Stimulated activated CD8-positive, alpha-beta memory T cell treated with anti-CD3 and anti-CD28 coated beads, Interleukin-4, amount 100 ng/mL, for 1 hour (primary cell): Measurements from ENCODE around the gene BRAF.
A peak's percentile ranks its signal among the peaks of the same experiment; 100 is the strongest.
"Not testable (repeated sequence)": the region's sequence is repeated elsewhere in the genome, so short reads cannot be mapped to it uniquely, and the experiment has no call there.

Experiments
- DNase-seq, 2 donors: peaks; one replicate each; pipeline ENCODE4 v3.0.0-alpha.2; 2020; ENCODE audit warnings: low read depth in 2 of 2, low spot score in 1 of 2

Gene BRAF

GRCh38 chr7:140684066-140684950 lies 240.4 kb downstream of the BRAF start:
- DNase-seq = no peak

DNA sequence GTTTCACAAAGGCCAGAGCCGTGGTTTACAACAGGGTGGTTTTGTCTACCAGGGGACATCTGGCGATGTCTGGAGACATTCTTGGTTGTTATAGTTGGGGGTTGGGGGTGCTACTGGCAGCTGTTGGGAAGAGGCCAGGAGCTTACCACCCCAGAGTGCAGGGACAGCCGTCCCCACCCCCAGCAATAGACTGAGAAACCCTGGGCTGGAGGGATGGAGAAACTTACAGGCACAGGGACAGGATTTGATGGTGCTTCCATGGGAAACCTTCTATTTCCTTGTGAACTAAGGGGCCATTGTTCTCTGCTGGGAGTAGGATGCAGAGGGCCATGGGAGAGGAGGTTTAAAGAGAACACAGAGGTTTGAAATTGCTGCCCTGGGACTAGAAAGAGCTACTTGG lies 241.1 kb downstream of the BRAF start:
- no peak for DNase-seq

GRCh38 chr7:140681766-140682165 lies 243.0 kb downstream of the BRAF start:
- no peak for DNase-seq

DNA sequence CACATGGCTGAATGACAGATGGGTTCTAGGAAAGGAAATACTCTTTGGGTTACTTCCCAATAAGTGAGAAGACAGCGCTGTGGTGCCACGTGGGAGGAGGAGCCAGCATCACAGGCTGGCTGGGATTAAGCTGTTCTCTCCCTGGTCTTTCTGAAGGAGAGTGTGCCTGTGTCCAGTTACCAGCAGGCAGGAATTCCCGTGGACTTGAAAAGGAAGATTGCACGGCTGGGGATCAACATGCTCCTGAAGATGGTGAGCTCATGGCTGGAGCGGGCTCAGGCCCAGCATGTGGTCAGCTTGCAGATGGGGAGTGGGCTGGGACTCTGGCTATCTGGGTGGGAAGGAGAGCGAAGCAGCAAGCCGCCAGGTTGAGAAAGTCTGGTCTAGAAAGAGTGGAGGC lies 243.8 kb downstream of the BRAF start:
- DNase-seq = no peak

DNA sequence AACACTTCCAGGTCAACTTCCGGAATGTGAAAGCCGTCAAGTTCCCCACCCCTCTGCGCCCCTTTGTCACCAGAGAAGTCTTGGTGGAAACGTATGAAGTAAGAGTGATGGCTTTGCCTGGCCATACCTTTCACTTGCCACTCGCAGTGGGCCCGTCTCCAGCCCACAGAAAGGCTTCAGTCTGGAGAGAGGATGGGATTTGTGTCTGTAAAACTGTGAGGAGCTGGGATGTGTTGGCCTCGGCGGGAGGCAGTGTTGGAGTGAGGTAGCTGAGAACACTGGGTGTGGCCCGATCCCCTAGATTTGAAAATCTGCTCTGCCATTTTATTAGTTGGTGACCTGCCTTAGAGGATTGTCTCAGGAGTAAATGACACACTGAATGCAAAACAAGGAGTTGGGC lies 245.5 kb downstream of the BRAF start:
- no peak for DNase-seq

GRCh38 chr7:140678816-140679130 lies 246.0 kb downstream of the BRAF start:
- DNase-seq = no peak

- DNase-seq = no peak
Observed at GRCh38 chr7:140678081-140678815, 246.5 kb downstream of the BRAF start.

DNA sequence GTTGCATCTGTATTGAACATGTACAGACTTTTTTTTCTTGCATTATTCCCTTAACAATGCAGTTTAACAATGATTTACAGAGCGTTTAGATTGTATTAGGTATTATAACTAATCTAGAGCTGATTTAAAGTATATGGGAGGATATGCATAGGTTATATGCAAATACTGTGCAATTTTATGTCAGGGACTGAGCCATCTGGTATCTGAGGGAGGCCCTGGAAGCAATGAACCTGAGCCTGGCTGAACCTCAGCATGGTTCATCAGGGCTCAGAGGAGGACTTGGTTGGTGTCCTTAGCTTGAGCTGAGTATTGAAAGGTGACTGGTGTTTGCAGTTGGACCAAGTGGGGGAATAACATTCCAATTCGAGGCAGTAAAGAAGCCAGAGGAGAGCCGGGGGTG lies 247.2 kb downstream of the BRAF start:
- no peak for DNase-seq

GRCh38 chr7:140676956-140677355 lies 247.8 kb downstream of the BRAF start:
- DNase-seq = not testable (repeated sequence)

DNA sequence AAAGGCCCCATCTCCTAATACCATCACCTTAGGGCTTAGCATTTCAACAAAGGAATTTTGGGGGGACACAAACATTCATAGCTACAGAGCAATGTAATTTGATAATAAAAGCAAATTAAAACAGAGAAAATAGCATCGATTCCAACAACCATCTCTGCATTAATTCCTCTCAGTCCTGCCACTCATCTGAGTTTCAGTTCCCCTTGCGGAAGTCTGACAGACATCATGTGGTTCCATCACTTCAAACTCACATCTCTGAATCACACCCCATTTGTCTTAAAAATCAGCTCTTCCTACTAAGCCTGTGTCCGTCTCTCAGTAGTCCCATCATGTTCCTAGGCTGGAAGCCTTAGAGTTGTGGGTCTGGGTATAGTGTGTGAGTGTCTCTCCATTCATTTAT lies 248.4 kb downstream of the BRAF start:
- no peak for DNase-seq

- DNase-seq = no peak
Observed at GRCh38 chr7:140675726-140676125, 249.0 kb downstream of the BRAF start.

GRCh38 chr7:140674899-140675701 lies 249.6 kb downstream of the BRAF start:
- no peak for DNase-seq

GRCh38 chr7:140674356-140674800 lies 250.4 kb downstream of the BRAF start:
- DNase-seq = no peak

DNA sequence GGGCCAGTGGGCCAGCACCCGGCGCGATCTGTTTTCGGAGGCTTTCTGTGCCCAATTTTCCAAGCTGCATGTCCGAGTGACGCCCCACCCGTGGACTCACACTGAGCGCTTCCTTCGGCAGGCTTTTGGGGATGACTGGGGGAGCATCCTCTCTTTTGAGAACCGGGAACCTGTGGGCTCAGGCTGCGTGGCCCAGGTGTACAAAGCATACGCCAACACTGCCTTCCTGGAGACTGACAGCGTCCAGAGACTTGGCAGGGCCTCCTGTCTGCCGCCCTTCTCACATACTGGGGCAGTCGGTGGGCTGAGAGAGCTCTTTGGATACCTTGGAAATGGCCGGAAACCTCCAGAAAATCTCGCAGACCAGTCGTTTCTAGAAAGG lies 251.0 kb downstream of the BRAF start:
- no peak for DNase-seq

DNA sequence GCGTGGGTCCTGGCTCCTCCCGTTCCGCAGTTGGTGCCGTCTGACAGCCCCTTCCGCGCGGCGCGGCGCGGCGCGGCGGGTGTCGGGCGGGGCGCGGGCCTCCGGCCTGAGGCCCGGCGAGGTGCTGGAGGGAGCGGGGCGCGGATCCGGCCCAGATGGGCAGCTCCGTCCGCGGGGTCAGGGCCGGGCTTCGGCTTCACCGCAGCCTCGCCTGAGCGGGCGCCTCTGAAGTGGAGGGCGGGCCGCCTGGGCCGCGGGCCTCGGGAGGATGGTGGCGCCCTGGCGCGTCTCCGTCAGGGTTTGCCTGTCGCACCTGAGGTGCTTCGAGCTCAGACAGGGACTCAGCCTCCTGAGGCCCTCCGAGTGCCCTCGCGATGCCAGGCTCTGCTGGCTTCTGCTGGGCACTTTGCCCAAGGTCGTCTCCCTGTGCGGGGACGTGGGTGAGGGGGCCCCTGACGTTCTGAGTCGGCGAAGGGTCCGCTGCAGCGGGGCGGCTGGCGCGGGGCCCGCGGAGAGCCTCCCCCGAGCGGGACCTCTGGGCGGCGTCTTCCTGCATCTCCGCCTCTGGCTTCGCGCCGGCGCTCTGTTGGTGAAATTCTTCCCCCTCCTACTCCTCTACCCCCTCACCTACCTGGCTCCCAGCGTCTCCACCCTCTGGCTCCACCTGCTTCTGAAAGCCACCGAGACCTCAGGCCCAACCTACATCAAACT lies 251.5 kb downstream of the BRAF start:
- DNase-seq = peak in 1 of 2 donors; percentile 25

- peak in 1 of 2 donors; percentile 41 for DNase-seq
Observed at GRCh38 chr7:140672382-140673062, 252.2 kb downstream of the BRAF start, which contains the start of gene ADCK2. Gene ADCK2, plus strand, starts transcription at chr7:140672945. Its CDS starts 386 bp downstream, at chr7:140673331.

DNA sequence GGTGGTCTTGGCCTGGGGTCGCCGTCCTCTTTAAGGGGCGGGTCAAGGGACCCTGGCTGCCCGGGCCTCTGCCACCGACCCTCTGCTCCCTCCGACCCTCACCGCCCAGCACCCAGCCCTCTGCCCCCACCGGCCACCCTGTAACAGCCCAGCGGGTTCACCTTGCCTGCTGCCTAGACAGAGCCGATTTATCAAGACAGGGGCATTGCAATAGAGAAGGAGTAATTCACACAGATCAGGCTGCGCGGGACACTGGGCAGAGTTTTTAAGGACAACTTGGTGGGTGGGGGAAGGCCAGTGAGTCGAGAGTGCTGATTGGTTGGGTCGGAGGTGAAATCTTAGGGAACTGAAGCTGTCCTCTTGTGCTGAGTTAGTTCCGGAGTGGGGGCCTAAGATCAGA lies 252.8 kb downstream of the BRAF start:
- no peak for DNase-seq

- DNase-seq = no peak
Observed at GRCh38 chr7:140670343-140670935, 254.3 kb downstream of the BRAF start.

DNA sequence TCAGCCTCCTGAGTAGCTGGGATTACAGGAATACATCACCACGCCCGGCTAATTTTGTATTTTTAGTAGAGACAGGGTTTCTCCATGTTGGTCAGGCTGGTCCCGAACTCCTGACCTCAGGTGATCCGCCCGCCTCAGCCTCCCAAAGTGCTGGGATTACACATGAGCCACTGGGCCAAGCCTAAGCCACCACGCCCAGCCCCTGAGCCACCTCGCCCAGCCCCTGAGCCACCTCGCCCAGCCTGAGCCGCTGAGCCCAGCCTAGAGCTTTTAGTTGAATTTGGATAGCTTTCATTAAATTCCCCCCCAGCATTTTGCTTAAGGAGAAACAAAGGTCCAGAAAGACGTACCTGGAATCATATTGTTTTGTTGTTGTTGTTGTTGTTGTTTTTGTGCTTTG lies 254.9 kb downstream of the BRAF start:
- not testable (repeated sequence) for DNase-seq

- DNase-seq = no peak
Observed at GRCh38 chr7:140669352-140669751, 255.4 kb downstream of the BRAF start.
